CD14-positive monocyte (primary cell): ENCODE measurements around the gene SLC39A9. TPM values are rescaled to one million over a fixed set of nuclear protein-coding genes. Genes with fewer than 3 reads are reported as not detected.

Source experiments
- DNase-seq, 3 donors: peaks; one replicate each; pipeline ENCODE4 v3.0.0-alpha.2; 2011 to 2022
- H2AFZ ChIP-seq: 2 replicates; pipeline ENCODE4 v1.6.0; 2012; ENCODE audit warnings: mild to moderate bottlenecking, low read depth, low read length, inconsistent platforms; ENCODE audit not compliant: insufficient read depth, poor library complexity, severe bottlenecking
- H3K27ac ChIP-seq, 2 donors: 1 replicate in 1 of 2; 2 replicates in 1 of 2; pipeline ENCODE4 v1.5.1; 2012 to 2013; ENCODE audit warnings: low read length in 2 of 2, control low read depth in 1 of 2, inconsistent platforms in 1 of 2, low read depth in 1 of 2, mild to moderate bottlenecking in 1 of 2
- H3K27me3 ChIP-seq, 2 donors: one replicate each; pipeline versions ENCODE4 v1.6.0 to v1.6.1; 2011 to 2013; ENCODE audit warnings: low read length in 2 of 2; ENCODE audit not compliant: control insufficient read depth in 2 of 2, insufficient read depth in 2 of 2
- H3K36me3 ChIP-seq, 2 donors: replicated peaks in 1 of 2; 1 replicate in 1 of 2; 2 replicates in 1 of 2; pipeline versions ENCODE4 v1.5.1 to v1.6.1; 2012 to 2013; ENCODE audit warnings: low read length in 2 of 2, control low read depth in 1 of 2, inconsistent platforms in 1 of 2, mild to moderate bottlenecking in 1 of 2; ENCODE audit not compliant: insufficient read depth in 2 of 2, control insufficient read depth in 1 of 2
- H3K4me1 ChIP-seq, 2 donors: 1 replicate in 1 of 2; 2 replicates in 1 of 2; pipeline versions ENCODE4 v1.5.1 to v1.6.1; 2012 to 2013; ENCODE audit warnings: low read length in 2 of 2, control low read depth in 1 of 2, inconsistent platforms in 1 of 2, mild to moderate bottlenecking in 1 of 2, moderate library complexity in 1 of 2; ENCODE audit not compliant: insufficient read depth in 2 of 2, control insufficient read depth in 1 of 2
- H3K4me2 ChIP-seq: replicated peaks from 2 replicates; pipeline ENCODE3; 2012; ENCODE audit warnings: low read length, moderate library complexity, mild to moderate bottlenecking; ENCODE audit not compliant: poor library complexity, severe bottlenecking; ENCODE audit errors: extremely low read depth
- H3K4me3 ChIP-seq, 3 experiments: fragments of 200-600 bp in 1 of 3; sonication (generic) in 1 of 3; replicated peaks in 1 of 3; 1 replicate in 2 of 3; 2 replicates in 1 of 3; pipeline ENCODE4 v1.5.1; 2011 to 2013; ENCODE audit warnings: low read length in 3 of 3, mild to moderate bottlenecking in 3 of 3, control low read depth in 2 of 3, low read depth in 2 of 3, inconsistent platforms in 1 of 3, moderate library complexity in 1 of 3
- H3K79me2 ChIP-seq: 2 replicates; pipeline ENCODE4 v1.6.0; 2012; ENCODE audit warnings: mild to moderate bottlenecking, control low read depth, inconsistent platforms, low read length, moderate library complexity; ENCODE audit not compliant: insufficient read depth
- H3K9ac ChIP-seq: 2 replicates; pipeline ENCODE4 v1.6.0; 2017; ENCODE audit warnings: low read length, mild to moderate bottlenecking; ENCODE audit not compliant: insufficient read depth, poor library complexity, severe bottlenecking
- H3K9me3 ChIP-seq, 2 donors: replicated peaks in 1 of 2; 1 replicate in 1 of 2; 2 replicates in 1 of 2; pipeline versions ENCODE4 v1.5.1 to v1.6.1; 2012 to 2013; ENCODE audit warnings: low read length in 2 of 2, control low read depth in 1 of 2; ENCODE audit not compliant: control insufficient read depth in 1 of 2, insufficient read depth in 1 of 2
- H4K20me1 ChIP-seq: 2 replicates; pipeline ENCODE4 v1.6.0; 2012; ENCODE audit warnings: mild to moderate bottlenecking, low read length, control low read depth, moderate library complexity; ENCODE audit not compliant: insufficient read depth
- H3K27ac Mint-ChIP-seq, 7 donors: one replicate each; pipeline ENCODE4 v1.8.0; 2020; ENCODE audit warnings: mild to moderate bottlenecking in 7 of 7, mixed read lengths in 7 of 7, moderate library complexity in 6 of 7, inconsistent platforms in 2 of 7
- H3K27me3 Mint-ChIP-seq, 3 donors: one replicate each; pipeline ENCODE4 v1.8.0; 2021 to 2022; ENCODE audit warnings: low read depth in 3 of 3, mild to moderate bottlenecking in 3 of 3, mixed read lengths in 3 of 3, moderate library complexity in 3 of 3, inconsistent platforms in 1 of 3
- H3K36me3 Mint-ChIP-seq, 2 donors: one replicate each; pipeline ENCODE4 v1.8.0; 2020; ENCODE audit warnings: mixed read lengths in 2 of 2, inconsistent platforms in 1 of 2, mild to moderate bottlenecking in 1 of 2
- H3K4me1 Mint-ChIP-seq: one replicate; pipeline ENCODE4 v1.8.0; 2020; ENCODE audit warnings: mild to moderate bottlenecking, mixed read lengths
- H3K4me3 Mint-ChIP-seq, 2 donors: one replicate each; pipeline ENCODE4 v1.8.0; 2020; ENCODE audit warnings: mild to moderate bottlenecking in 2 of 2, mixed read lengths in 2 of 2, moderate library complexity in 1 of 2
- H3K9me3 Mint-ChIP-seq, 7 donors: one replicate each; pipeline ENCODE4 v1.8.0; 2020 to 2022; ENCODE audit warnings: mixed read lengths in 7 of 7, mild to moderate bottlenecking in 6 of 7, moderate library complexity in 6 of 7, inconsistent platforms in 2 of 7
- WGBS: methylation state at CpG from one replicate; pipeline ENCODE4 v1.1.5; 2013; ENCODE audit warnings: missing lambda C conversion rate; ENCODE audit not compliant: insufficient coverage; 5-methylcytosine and 5-hydroxymethylcytosine counted together
- intact Hi-C, 2 donors: fragments of 100-400 bp; cut with micrococcal nuclease; formaldehyde crosslinking; loops; one replicate each; pipeline versions ENCODE4 v1.15.0 to v1.15.1; 2023
- polyA plus RNA-seq, 3 donors: library from polyadenylated mRNA; depleted of rRNA in 1 of 3; unstranded in 2 of 3; stranded (reverse) in 1 of 3; fragments of 300-500 nt in 2 of 3; fragments of >200 nt in 1 of 3; fragmentation: Illumina TruSeq in 2 of 3; gene quantifications; 1 replicate in 2 of 3; 2 replicates in 1 of 3; pipeline ENCODE4 v1.2.3, GENCODE V29; 2012 to 2021
- TF ChIP-seq, protein P1 (sequence below): fragments of 200-600 bp; IDR thresholded peaks from one replicate; pipeline ENCODE4 v1.8.0; 2022; ENCODE audit warnings: antibody characterized with exemption, mild to moderate bottlenecking

Gene SLC39A9
- polyA plus RNA-seq, 3 donors, result 28.6 to 44.2 (median 37.6) TPM

DNA sequence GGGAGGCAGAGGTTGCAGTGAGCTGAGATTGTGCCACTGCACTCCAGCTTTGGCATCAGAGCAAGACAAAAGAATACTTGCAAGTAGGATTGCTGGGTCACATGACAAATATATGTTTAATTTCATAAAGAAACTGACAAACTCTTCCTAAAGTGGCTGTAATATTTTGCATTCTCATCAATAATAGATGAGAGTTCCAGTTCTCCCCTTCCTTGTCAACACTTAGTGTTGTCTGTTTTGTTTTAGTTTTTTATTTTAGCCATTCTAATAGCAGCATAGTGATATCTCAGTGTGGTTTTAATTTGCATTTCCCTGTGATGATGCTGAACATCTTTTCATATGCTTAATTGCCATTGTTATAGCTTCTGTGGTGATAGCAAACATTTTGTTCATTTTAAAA, 31.2 kb downstream of the SLC39A9 start:
- intact Hi-C loops, result no loop called here

DNA sequence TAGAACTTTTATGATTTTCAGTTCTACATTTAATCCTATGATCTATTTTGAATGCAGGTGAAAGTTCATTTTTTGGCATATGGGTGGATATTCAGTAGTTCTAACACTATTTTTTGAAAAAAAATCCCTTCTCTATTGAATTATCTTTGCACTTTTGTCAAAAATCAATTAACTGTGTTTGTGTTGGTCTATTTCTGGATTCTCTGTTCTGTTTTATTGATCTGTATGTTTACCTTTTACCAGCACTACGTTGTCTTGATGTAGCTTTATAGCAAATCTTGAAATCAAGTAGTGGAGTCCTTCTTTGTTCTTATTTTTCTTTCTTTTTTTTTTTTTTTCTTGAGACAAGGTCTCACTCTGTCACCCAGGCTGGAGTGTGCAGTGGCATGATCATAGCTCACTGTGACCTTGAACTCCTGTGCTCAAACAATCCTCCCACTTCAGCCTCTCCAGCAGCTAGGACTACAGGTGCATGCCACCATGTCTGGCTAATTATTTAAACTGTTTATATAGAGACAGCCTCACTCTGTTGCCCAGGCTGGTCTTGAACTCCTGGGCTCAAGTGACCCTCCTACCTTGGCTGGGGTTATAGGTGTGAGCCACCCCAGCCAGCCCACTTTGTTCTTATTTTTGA, 31.9 kb downstream of the SLC39A9 start:
- no CpG with 5 or more reads among the region's 1 CpG for WGBS

More for the DNA sequence above, 31.2 kb downstream of the SLC39A9 start:
- H3K36me3 ChIP-seq, result peaks cover 20 to 33% of the 10 kb centered on the region in 2 donors
- TF ChIP-seq, protein P1, sequence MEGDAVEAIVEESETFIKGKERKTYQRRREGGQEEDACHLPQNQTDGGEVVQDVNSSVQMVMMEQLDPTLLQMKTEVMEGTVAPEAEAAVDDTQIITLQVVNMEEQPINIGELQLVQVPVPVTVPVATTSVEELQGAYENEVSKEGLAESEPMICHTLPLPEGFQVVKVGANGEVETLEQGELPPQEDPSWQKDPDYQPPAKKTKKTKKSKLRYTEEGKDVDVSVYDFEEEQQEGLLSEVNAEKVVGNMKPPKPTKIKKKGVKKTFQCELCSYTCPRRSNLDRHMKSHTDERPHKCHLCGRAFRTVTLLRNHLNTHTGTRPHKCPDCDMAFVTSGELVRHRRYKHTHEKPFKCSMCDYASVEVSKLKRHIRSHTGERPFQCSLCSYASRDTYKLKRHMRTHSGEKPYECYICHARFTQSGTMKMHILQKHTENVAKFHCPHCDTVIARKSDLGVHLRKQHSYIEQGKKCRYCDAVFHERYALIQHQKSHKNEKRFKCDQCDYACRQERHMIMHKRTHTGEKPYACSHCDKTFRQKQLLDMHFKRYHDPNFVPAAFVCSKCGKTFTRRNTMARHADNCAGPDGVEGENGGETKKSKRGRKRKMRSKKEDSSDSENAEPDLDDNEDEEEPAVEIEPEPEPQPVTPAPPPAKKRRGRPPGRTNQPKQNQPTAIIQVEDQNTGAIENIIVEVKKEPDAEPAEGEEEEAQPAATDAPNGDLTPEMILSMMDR, result no peak
- H3K4me3 ChIP-seq, result no peak overlapping the region
- peaks cover 12 to 13% of the 10 kb centered on the region in 2 donors for H3K4me1 ChIP-seq
- no peak overlapping the region for H3K27ac ChIP-seq
- H3K79me2 ChIP-seq, result peaks cover 41% of the 10 kb centered on the region
- H3K9ac ChIP-seq, result no peak overlapping the region
- Mint-ChIP-seq H3K36me3 (peaks cover 36 to 50% of the 10 kb centered on the region in 2 donors), H3K27ac (no peak overlapping the region), H3K4me1 (peaks cover 16% of the 10 kb centered on the region), H3K9me3 (peaks cover 0 to 4% (median 0%) of the 10 kb centered on the region in 7 donors), H3K4me3 (no peak overlapping the region), H3K27me3 (no peaks in the 10 kb centered on the region)
- H3K9me3 ChIP-seq, result no peaks in the 10 kb centered on the region
- no peak for DNase-seq
- peaks cover 4% of the 10 kb centered on the region for H4K20me1 ChIP-seq
- no peaks in the 10 kb centered on the region for H3K27me3 ChIP-seq
- H3K4me2 ChIP-seq, result no peak overlapping the region
- H2AFZ ChIP-seq, result no peak overlapping the region

More for the DNA sequence above, 31.9 kb downstream of the SLC39A9 start:
- no peaks in the 10 kb centered on the region for H3K27me3 Mint-ChIP-seq
- no peak overlapping the region for H3K27ac Mint-ChIP-seq
- Histone ChIP-seq H3K4me3 (no peak overlapping the region), H3K9ac (no peak overlapping the region), H3K4me2 (no peak overlapping the region), H2AFZ (no peak overlapping the region), H3K9me3 (no peaks in the 10 kb centered on the region), H3K27ac (no peak overlapping the region), H3K79me2 (peaks cover 42% of the 10 kb centered on the region), H4K20me1 (peaks cover 6% of the 10 kb centered on the region), H3K27me3 (no peaks in the 10 kb centered on the region), H3K36me3 (peaks cover 16 to 25% of the 10 kb centered on the region in 2 donors), H3K4me1 (peaks cover 12 to 13% of the 10 kb centered on the region in 2 donors)
- peaks cover 29 to 42% of the 10 kb centered on the region in 2 donors for H3K36me3 Mint-ChIP-seq
- H3K4me3 Mint-ChIP-seq, result no peak overlapping the region
- DNase-seq, result no peak
- H3K4me1 Mint-ChIP-seq, result peaks cover 21% of the 10 kb centered on the region
- peaks cover 0 to 4% (median 0%) of the 10 kb centered on the region in 7 donors for H3K9me3 Mint-ChIP-seq
- TF ChIP-seq, protein P1, result no peak
- intact Hi-C loops, result no loop called here
